GM21528 (cell line): Measurements from ENCODE around the gene DKC1.
A peak's percentile ranks its signal among the peaks of the same experiment; 100 is the strongest.

Experiments used
- ATAC-seq: cut with Tn5 transposase; IDR thresholded peaks from one replicate; pipeline ENCODE4 v1.9.1; 2021; ENCODE audit warnings: mild to moderate bottlenecking, moderate library complexity; ENCODE audit not compliant: unreplicated experiment, low FRiP score

The DKC1 gene

GRCh38 chrX:154735695-154736393 is 26.8 kb upstream of the DKC1 start:
- ATAC-seq, result no peak

- no peak for ATAC-seq
Measured at GRCh38 chrX:154737136-154737535, 25.5 kb upstream of the DKC1 start.

GRCh38 chrX:154738011-154738738 is 24.5 kb upstream of the DKC1 start:
- ATAC-seq, result no peak

GRCh38 chrX:154739952-154740465 is 22.7 kb upstream of the DKC1 start:
- ATAC-seq, result no peak

- ATAC-seq, result no peak
Measured at GRCh38 chrX:154742613-154743012, 20.1 kb upstream of the DKC1 start.

- peak; percentile 68 for ATAC-seq
Measured at GRCh38 chrX:154748712-154749339, 13.8 kb upstream of the DKC1 start.

- no peak for ATAC-seq
Measured at GRCh38 chrX:154749856-154750255, 12.8 kb upstream of the DKC1 start.

GRCh38 chrX:154750301-154751202 is 12.1 kb upstream of the DKC1 start, which contains the start of gene GAB3:
Gene GAB3, minus strand, starts transcription at chrX:154751077. Its CDS starts 52 bp downstream, at chrX:154751025.
- ATAC-seq, result peak; percentile 54

- ATAC-seq, result no peak
Measured at GRCh38 chrX:154751203-154751668, 11.4 kb upstream of the DKC1 start.

- ATAC-seq, result no peak
Measured at GRCh38 chrX:154751669-154752271, 10.9 kb upstream of the DKC1 start.

GRCh38 chrX:154758696-154759095 is 4.0 kb upstream of the DKC1 start:
- no peak for ATAC-seq

- no peak for ATAC-seq
Measured at GRCh38 chrX:154761977-154762536, 607 bp upstream of the DKC1 start.

GRCh38 chrX:154774622-154775021 is 12.0 kb downstream of the DKC1 start:
- no peak for ATAC-seq

GRCh38 chrX:154775419-154776349 is 13.0 kb downstream of the DKC1 start:
- no peak for ATAC-seq

- ATAC-seq, result no peak
Measured at GRCh38 chrX:154776753-154777152, 14.1 kb downstream of the DKC1 start.

- ATAC-seq, result no peak
Measured at GRCh38 chrX:154779261-154779660, 16.6 kb downstream of the DKC1 start.

GRCh38 chrX:154780968-154781367 is 18.3 kb downstream of the DKC1 start:
- ATAC-seq, result no peak
